ENCODE results near the gene AVP. TPM values are rescaled to one million over a fixed set of nuclear protein-coding genes. Genes with fewer than 3 reads are reported as not detected.
"Not testable (repeated sequence)": the region's sequence is repeated elsewhere in the genome, so short reads cannot be mapped to it uniquely, and the experiment has no call there.

The AVP gene
- total RNA-seq, 1 donor from 2014 or later = not detected

DNA sequence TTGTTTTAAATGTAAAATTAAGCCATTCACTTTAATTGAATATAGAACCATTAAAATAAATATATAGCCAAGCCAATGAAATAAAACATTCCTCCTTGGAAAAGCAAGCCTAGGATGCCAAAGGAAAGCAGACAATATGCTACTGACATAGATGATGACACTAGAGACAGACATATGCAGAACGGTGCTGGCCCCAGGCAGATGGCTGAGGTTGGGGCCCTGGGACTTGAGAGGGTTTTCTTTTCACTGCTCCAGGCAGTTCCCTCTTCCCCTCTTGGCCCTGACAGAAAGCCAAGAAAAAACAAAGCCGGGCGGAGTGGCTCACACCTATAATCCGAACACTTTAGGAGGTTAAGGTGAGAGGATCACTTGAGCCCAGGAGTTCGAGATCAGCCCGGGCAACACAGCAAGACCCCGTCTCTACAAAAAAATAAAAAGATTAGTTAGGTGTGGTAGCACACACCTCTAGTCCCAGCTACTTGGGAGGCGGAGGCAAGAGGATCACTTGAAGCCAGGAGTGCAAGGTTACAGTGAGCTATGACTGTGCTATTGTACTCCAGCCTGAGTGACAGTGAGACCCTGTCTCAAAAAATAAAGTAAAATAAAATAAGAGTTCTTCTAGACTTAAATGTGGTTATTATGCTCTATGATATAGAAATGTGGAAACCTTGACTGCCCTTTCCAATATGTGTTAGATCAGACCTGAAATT lies 43.9 kb upstream of the AVP start:
- Mint-ChIP-seq H3K4me1 (no peaks in the 10 kb centered on the region), H3K9me3 (peaks cover 2% of the 10 kb centered on the region), H3K4me3 (no peak overlapping the region), H3K27ac (no peak overlapping the region), H3K36me3 (peaks cover 20% of the 10 kb centered on the region), H3K27me3 (ENCODE audit: low read depth) (no peaks in the 10 kb centered on the region)
- no peak for DNase-seq (ENCODE audit: low spot score in 2 of 2, unreplicated experiment in 2 of 2)
- TF ChIP-seq, protein P1, sequence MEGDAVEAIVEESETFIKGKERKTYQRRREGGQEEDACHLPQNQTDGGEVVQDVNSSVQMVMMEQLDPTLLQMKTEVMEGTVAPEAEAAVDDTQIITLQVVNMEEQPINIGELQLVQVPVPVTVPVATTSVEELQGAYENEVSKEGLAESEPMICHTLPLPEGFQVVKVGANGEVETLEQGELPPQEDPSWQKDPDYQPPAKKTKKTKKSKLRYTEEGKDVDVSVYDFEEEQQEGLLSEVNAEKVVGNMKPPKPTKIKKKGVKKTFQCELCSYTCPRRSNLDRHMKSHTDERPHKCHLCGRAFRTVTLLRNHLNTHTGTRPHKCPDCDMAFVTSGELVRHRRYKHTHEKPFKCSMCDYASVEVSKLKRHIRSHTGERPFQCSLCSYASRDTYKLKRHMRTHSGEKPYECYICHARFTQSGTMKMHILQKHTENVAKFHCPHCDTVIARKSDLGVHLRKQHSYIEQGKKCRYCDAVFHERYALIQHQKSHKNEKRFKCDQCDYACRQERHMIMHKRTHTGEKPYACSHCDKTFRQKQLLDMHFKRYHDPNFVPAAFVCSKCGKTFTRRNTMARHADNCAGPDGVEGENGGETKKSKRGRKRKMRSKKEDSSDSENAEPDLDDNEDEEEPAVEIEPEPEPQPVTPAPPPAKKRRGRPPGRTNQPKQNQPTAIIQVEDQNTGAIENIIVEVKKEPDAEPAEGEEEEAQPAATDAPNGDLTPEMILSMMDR (IDR thresholded peaks at IDR 0.05; ENCODE audit: unreplicated experiment) = no peak

- no peak for DNase-seq (ENCODE audit: low spot score in 2 of 2, unreplicated experiment in 2 of 2)
Observed at GRCh38 chr20:3126527-3126859, 42.0 kb upstream of the AVP start.

GRCh38 chr20:3125776-3126526 lies 41.4 kb upstream of the AVP start:
- H3K4me3 Mint-ChIP-seq; DNase-seq (ENCODE audit: low spot score in 2 of 2, unreplicated experiment in 2 of 2); H3K27me3 Mint-ChIP-seq (ENCODE audit: low read depth); H3K27ac Mint-ChIP-seq; H3K4me1 Mint-ChIP-seq: not testable (repeated sequence)
- H3K9me3 Mint-ChIP-seq = peaks cover 15% of the 10 kb centered on the region
- peaks cover 43% of the 10 kb centered on the region for H3K36me3 Mint-ChIP-seq

More at GRCh38 chr20:3126527-3126859, 42.0 kb upstream of the AVP start:
- H3K4me1 Mint-ChIP-seq = no peaks in the 10 kb centered on the region
- peaks cover 40% of the 10 kb centered on the region for H3K36me3 Mint-ChIP-seq
- peaks cover 15% of the 10 kb centered on the region for H3K9me3 Mint-ChIP-seq
- H3K4me3 Mint-ChIP-seq = no peak overlapping the region
- no peak overlapping the region for H3K27ac Mint-ChIP-seq
- H3K27me3 Mint-ChIP-seq (ENCODE audit: low read depth) = no peaks in the 10 kb centered on the region
- TF ChIP-seq, protein P1 (IDR thresholded peaks at IDR 0.05; ENCODE audit: unreplicated experiment) = no peak

- Mint-ChIP-seq H3K36me3 (peaks cover 46% of the 10 kb centered on the region), H3K9me3 (peaks cover 15% of the 10 kb centered on the region)
- DNase-seq (ENCODE audit: low spot score in 2 of 2, unreplicated experiment in 2 of 2); H3K27me3 Mint-ChIP-seq (ENCODE audit: low read depth); H3K4me3 Mint-ChIP-seq; H3K27ac Mint-ChIP-seq; H3K4me1 Mint-ChIP-seq: not testable (repeated sequence)
Observed at GRCh38 chr20:3124773-3125560, 40.4 kb upstream of the AVP start.

DNA sequence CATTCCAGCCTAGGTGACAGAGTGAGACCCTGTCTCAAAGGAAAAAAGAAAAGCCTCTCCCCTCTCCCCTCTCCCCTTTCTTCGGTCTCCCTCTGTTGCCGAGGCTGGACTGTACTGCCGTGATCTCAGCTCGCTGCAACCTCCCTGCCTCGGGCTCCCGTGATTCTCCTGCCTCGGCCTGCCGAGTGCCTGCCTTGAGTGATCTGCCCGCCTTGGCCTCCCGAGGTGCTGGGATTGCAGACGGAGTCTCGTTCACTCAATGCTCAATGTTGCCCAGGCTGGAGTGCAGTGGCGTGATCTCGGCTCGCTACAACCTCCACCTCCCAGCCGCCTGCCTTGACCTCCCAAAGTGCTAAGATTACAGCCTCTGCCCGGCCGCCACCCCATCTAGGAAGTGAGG lies 39.6 kb upstream of the AVP start:
- not testable (repeated sequence) for H3K4me1 Mint-ChIP-seq; H3K27ac Mint-ChIP-seq; H3K4me3 Mint-ChIP-seq; H3K27me3 Mint-ChIP-seq (ENCODE audit: low read depth); DNase-seq (ENCODE audit: low spot score in 2 of 2, unreplicated experiment in 2 of 2)
- H3K9me3 Mint-ChIP-seq = peaks cover 15% of the 10 kb centered on the region
- peaks cover 49% of the 10 kb centered on the region for H3K36me3 Mint-ChIP-seq

DNA sequence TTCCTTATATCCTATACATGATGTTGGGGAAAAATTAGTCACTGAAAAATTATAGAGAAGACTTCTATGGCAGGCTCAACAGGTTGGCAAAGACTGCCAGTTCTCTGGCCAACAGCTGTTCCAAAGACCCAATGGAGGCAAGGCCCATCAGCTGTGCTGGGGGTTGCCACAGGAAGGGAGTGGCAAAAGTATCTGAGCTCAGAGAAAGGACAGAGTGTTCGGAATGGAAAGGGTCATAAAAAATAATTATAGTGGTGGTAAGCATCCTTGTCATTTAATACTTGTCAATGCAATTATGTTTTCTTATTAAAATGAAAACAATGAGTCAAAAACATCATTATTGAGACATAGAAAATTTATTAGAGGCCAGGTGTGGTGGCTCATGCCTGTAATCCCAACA lies 39.0 kb upstream of the AVP start:
- H3K27me3 Mint-ChIP-seq (ENCODE audit: low read depth) = no peaks in the 10 kb centered on the region
- H3K27ac Mint-ChIP-seq = no peak overlapping the region

More for the DNA sequence above, 39.0 kb upstream of the AVP start:
- H3K9me3 Mint-ChIP-seq = peaks cover 15% of the 10 kb centered on the region
- H3K4me1 Mint-ChIP-seq = no peaks in the 10 kb centered on the region
- H3K36me3 Mint-ChIP-seq = peaks cover 50% of the 10 kb centered on the region
- TF ChIP-seq, protein P1 (IDR thresholded peaks at IDR 0.05; ENCODE audit: unreplicated experiment) = no peak
- H3K4me3 Mint-ChIP-seq = no peak overlapping the region
- no peak for DNase-seq (ENCODE audit: low spot score in 2 of 2, unreplicated experiment in 2 of 2)

Data from mesothelial cell of epicardium (in vitro differentiated cells).